Measurements from ENCODE around the gene AKT2.

The AKT2 gene

DNA sequence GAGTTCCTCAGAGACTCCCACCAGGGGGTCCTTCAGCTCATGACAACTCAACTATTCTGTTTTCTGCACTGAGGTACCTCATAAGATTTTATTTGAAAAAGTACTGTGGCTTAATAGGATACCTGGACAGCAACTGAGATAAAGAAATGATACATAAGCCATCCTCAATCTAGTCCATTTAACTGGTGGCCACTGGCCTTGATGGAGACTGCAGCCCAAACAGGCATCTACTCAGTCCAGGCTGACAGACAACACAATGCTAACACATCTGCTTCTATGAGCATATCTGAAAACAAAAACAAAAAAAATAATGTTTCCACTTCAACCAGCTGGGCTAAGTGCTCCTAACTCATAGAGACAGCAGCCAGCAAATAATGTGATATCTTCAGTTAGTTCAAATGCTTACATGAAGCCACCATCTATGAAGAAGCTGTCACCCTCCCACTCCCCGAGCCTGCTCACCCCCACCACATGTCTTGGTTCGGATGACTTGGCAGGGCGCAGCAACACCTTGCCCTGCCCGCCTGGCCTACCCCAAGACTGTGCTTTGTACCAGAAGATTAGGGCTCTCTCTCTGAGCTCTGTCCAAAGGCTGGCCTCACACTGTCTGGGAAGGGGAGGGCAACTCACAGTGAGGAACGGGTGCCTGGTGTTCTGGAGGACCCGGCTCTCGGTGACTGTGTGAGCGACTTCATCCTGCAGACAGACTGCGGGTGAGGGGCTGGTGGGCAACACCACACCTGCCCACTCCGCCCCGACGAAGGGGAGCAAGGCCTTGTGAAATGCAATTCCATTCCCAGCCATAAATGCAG is 45.5 kb downstream of the AKT2 start:
- TF ChIP-seq, protein P1, sequence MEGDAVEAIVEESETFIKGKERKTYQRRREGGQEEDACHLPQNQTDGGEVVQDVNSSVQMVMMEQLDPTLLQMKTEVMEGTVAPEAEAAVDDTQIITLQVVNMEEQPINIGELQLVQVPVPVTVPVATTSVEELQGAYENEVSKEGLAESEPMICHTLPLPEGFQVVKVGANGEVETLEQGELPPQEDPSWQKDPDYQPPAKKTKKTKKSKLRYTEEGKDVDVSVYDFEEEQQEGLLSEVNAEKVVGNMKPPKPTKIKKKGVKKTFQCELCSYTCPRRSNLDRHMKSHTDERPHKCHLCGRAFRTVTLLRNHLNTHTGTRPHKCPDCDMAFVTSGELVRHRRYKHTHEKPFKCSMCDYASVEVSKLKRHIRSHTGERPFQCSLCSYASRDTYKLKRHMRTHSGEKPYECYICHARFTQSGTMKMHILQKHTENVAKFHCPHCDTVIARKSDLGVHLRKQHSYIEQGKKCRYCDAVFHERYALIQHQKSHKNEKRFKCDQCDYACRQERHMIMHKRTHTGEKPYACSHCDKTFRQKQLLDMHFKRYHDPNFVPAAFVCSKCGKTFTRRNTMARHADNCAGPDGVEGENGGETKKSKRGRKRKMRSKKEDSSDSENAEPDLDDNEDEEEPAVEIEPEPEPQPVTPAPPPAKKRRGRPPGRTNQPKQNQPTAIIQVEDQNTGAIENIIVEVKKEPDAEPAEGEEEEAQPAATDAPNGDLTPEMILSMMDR (IDR thresholded peaks at IDR 0.05; ENCODE audit: insufficient read depth, low read length, poor library complexity, severe bottlenecking) = no peak
- peaks cover 36% of the 10 kb centered on the region for H3K36me3 ChIP-seq (ENCODE audit: control insufficient read depth, insufficient read depth, low read length)
- H3K4me3 ChIP-seq (replicated peaks; ENCODE audit: low read depth, low read length) = no peak overlapping the region
- DNase-seq (ENCODE audit: extremely low read depth, insufficient read length) = no peak
- H3K27me3 ChIP-seq (replicated peaks; ENCODE audit: control insufficient read depth, insufficient read depth, low read length) = no peaks in the 10 kb centered on the region

DNA sequence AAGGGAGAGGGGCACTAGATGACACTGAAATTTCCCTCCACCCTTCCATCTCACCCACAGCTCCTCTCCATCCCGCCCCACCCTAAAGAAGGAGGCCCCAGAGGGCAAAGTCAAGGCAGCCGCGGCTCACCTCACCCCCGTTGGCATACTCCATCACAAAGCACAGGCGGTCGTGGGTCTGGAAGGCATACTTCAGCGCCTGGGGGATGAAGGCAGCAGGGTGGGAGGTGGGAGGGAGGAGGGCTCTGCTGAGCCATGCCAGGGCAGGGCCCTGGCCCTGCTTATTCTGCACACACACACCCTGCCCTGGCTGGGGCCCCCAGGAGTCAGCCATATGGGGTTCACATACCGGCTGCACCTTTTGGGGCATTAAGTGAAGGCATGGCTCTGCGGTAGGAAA is 46.4 kb downstream of the AKT2 start:
- H3K27me3 ChIP-seq (replicated peaks; ENCODE audit: control insufficient read depth, insufficient read depth, low read length) = no peaks in the 10 kb centered on the region
- TF ChIP-seq, protein P1 (IDR thresholded peaks at IDR 0.05; ENCODE audit: insufficient read depth, low read length, poor library complexity, severe bottlenecking) = no peak
- DNase-seq (ENCODE audit: extremely low read depth, insufficient read length) = no peak
- H3K4me3 ChIP-seq (replicated peaks; ENCODE audit: low read depth, low read length) = no peak overlapping the region
- peaks cover 38% of the 10 kb centered on the region for H3K36me3 ChIP-seq (ENCODE audit: control insufficient read depth, insufficient read depth, low read length)

DNA sequence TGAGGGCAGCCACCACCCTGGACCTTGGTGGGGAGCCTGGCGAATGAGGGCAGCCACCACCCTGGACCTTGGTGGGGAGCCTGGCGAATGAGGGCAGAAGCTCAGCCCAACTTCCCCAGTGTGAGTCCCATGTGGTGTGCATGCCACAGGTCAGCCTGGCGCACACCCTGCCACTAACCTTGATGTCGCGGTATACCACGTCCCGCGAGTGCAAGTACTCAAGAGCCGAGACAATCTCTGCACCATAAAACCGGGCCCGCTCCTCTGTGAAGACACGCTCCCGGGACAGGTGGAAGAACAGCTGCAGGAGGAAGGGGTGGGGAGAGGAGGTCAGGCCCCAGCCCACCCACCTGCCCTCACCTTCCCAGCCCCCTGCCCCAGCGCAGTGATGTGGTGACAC is 47.4 kb downstream of the AKT2 start:
- TF ChIP-seq, protein P1 (IDR thresholded peaks at IDR 0.05; ENCODE audit: insufficient read depth, low read length, poor library complexity, severe bottlenecking) = no peak
- Histone ChIP-seq H3K27me3 (replicated peaks; ENCODE audit: control insufficient read depth, insufficient read depth, low read length) (no peaks in the 10 kb centered on the region), H3K4me3 (replicated peaks; ENCODE audit: low read depth, low read length) (no peak overlapping the region), H3K36me3 (ENCODE audit: control insufficient read depth, insufficient read depth, low read length) (peaks cover 41% of the 10 kb centered on the region)
- no peak for DNase-seq (ENCODE audit: extremely low read depth, insufficient read length)

DNA sequence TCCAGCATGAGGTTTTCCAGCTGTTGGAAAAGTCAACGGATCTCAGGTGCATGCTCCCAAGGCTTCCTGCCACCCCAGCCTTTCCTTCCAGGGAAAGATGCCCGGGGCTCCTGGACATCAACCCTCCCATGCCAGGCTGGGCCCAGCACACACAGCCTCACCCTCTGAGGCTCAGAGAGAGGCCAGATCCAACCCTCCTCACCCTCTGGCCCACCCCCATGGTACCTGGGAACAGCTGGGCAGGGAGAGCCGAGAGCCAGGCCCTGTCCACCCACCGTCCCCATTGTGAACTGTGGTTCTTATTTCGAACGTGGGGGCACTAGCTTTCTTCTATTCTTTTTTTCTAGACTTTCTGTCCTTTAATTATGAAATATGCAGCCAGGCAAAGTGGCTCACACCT is 48.8 kb downstream of the AKT2 start:
- no peak for DNase-seq (ENCODE audit: extremely low read depth, insufficient read length)
- Histone ChIP-seq H3K36me3 (ENCODE audit: control insufficient read depth, insufficient read depth, low read length) (peaks cover 35% of the 10 kb centered on the region), H3K27me3 (replicated peaks; ENCODE audit: control insufficient read depth, insufficient read depth, low read length) (no peaks in the 10 kb centered on the region), H3K4me3 (replicated peaks; ENCODE audit: low read depth, low read length) (no peak overlapping the region)
- TF ChIP-seq, protein P1 (IDR thresholded peaks at IDR 0.05; ENCODE audit: insufficient read depth, low read length, poor library complexity, severe bottlenecking) = no peak

DNA sequence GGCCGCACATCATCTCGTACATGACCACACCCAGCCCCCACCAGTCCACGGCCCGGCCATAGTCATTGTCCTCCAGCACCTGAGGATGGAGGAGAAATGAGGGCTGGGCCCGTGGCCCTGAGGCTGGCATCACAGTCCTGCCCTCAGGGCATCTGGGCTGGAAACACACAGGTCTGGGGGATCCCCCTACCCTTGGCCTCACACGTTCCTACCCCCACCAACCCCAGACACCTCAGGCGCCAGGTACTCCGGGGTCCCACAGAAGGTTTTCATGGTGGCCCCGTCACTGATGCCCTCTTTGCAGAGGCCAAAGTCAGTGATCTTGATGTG is 49.2 kb downstream of the AKT2 start:
- no peaks in the 10 kb centered on the region for H3K27me3 ChIP-seq (replicated peaks; ENCODE audit: control insufficient read depth, insufficient read depth, low read length)
- TF ChIP-seq, protein P1 (IDR thresholded peaks at IDR 0.05; ENCODE audit: insufficient read depth, low read length, poor library complexity, severe bottlenecking) = no peak
- peaks cover 34% of the 10 kb centered on the region for H3K36me3 ChIP-seq (ENCODE audit: control insufficient read depth, insufficient read depth, low read length)
- H3K4me3 ChIP-seq (replicated peaks; ENCODE audit: low read depth, low read length) = no peak overlapping the region
- DNase-seq (ENCODE audit: extremely low read depth, insufficient read length) = no peak

Data from GM06990 (cell line).